MM.1S (cell line): ENCODE measurements around the gene HNF1A.

ENCODE experiments used
- DNase-seq: peaks from one replicate; pipeline ENCODE4 v3.0.0-alpha.2; 2015
- H2AFZ ChIP-seq: fragments of 300-600 bp; sonication (generic); 2 replicates; pipeline ENCODE4 v1.6.0; 2016; ENCODE audit warnings: antibody characterized with exemption, low read length
- H3F3A ChIP-seq: fragments of 300-600 bp; sonication (generic); 2 replicates; pipeline ENCODE4 v1.6.1; 2016; ENCODE audit warnings: mild to moderate bottlenecking, antibody characterized with exemption, low read length, moderate library complexity, mixed read lengths; ENCODE audit not compliant: insufficient read depth
- H3K27ac ChIP-seq: fragments of 300-600 bp; sonication (generic); 2 replicates; pipeline ENCODE4 v1.5.1; 2016; ENCODE audit warnings: mild to moderate bottlenecking, low read length
- H3K27me3 ChIP-seq: fragments of 300-600 bp; sonication (generic); replicated peaks from 2 replicates; pipeline ENCODE4 v1.6.0; 2016; ENCODE audit warnings: low read length; ENCODE audit not compliant: insufficient read depth
- H3K36me3 ChIP-seq: fragments of 300-600 bp; sonication (generic); replicated peaks from 2 replicates; pipeline ENCODE4 v1.6.1; 2016; ENCODE audit warnings: mild to moderate bottlenecking, low read length, mixed read lengths; ENCODE audit not compliant: insufficient read depth
- H3K4me1 ChIP-seq: fragments of 300-600 bp; sonication (generic); 2 replicates; pipeline ENCODE4 v1.6.1; 2016; ENCODE audit warnings: low read length, mixed read lengths
- H3K4me2 ChIP-seq: fragments of 300-600 bp; sonication (generic); 2 replicates; pipeline ENCODE4 v1.6.0; 2016; ENCODE audit warnings: low read depth, low read length
- H3K4me3 ChIP-seq: fragments of 300-600 bp; sonication (generic); 2 replicates; pipeline ENCODE4 v1.5.1; 2016; ENCODE audit warnings: low read length, mixed read lengths
- H3K79me2 ChIP-seq: fragments of 300-600 bp; sonication (generic); 2 replicates; pipeline ENCODE4 v1.6.1; 2016; ENCODE audit warnings: mixed run types, low read length, mixed read lengths
- H3K9ac ChIP-seq: fragments of 300-600 bp; sonication (generic); 2 replicates; pipeline ENCODE4 v1.6.1; 2016; ENCODE audit warnings: low read length, mixed read lengths
- H3K9me2 ChIP-seq: fragments of 300-600 bp; sonication (generic); replicated peaks from 2 replicates; pipeline ENCODE4 v1.6.1; 2016; ENCODE audit warnings: mild to moderate bottlenecking, low read length, mixed read lengths; ENCODE audit not compliant: insufficient read depth
- H3K9me3 ChIP-seq: fragments of 300-600 bp; sonication (generic); replicated peaks from 2 replicates; pipeline ENCODE4 v1.6.1; 2016; ENCODE audit warnings: mild to moderate bottlenecking, low read length, mixed read lengths; ENCODE audit not compliant: insufficient read depth
- H4K20me1 ChIP-seq: fragments of 300-600 bp; sonication (generic); 2 replicates; pipeline ENCODE4 v1.6.1; 2016; ENCODE audit warnings: mild to moderate bottlenecking, low read length, moderate library complexity, mixed read lengths; ENCODE audit not compliant: insufficient read depth
- CTCF ChIP-seq: fragments of 300-600 bp; sonication (generic); IDR thresholded peaks from 2 replicates; pipeline ENCODE4 v1.5.1; 2016; ENCODE audit warnings: antibody characterized with exemption, low read length, mixed read lengths
- EZH2 ChIP-seq: fragments of 300-600 bp; sonication (generic); optimal IDR thresholded peaks from 2 replicates; pipeline ENCODE3; 2017; ENCODE audit warnings: low read depth, mild to moderate bottlenecking, antibody characterized with exemption, low read length, mixed read lengths
- EZH2phosphoT487 ChIP-seq: fragments of 300-600 bp; sonication (generic); IDR thresholded peaks from 2 replicates; pipeline ENCODE4 v1.6.1; 2018; ENCODE audit warnings: antibody characterized with exemption, low read length

Gene HNF1A

DNA sequence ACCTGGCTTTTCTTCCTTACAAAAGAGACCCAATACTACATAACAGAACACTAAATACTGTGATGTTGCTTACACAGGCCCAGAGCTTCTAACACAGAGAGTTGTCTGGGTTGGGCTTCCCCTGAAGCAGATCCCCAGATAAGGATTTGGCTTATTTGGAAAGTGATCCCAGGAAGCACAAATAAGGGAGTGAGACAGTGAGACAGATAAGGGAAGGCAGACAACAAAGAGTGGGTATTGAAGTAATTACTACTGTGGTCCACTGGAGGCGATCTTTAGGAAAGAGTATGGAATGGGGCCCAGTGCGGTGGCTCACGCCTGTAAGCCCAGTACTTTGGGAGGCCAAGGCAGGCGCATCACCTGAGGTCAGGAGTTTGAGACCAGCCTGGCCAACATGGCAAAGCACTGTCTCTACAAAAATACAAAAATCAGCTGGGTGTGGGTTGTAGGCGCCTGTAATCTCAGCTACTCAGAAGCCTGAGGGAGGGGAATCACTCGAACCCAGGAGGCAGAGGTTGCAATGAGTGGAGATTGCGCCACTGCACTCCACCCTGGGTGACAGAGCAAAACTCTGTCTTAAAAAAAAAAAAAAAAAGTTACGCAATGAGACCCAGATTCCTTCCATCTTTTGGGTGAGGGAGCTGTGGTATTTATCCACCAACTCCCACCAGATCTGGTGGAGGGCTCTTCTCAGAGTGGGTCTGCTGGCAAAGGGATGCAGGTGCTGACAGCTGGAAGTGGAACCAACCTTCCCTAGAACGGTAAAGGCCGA, 48.1 kb downstream of the HNF1A start:
- no peak overlapping the region for H3K4me2 ChIP-seq

DNA sequence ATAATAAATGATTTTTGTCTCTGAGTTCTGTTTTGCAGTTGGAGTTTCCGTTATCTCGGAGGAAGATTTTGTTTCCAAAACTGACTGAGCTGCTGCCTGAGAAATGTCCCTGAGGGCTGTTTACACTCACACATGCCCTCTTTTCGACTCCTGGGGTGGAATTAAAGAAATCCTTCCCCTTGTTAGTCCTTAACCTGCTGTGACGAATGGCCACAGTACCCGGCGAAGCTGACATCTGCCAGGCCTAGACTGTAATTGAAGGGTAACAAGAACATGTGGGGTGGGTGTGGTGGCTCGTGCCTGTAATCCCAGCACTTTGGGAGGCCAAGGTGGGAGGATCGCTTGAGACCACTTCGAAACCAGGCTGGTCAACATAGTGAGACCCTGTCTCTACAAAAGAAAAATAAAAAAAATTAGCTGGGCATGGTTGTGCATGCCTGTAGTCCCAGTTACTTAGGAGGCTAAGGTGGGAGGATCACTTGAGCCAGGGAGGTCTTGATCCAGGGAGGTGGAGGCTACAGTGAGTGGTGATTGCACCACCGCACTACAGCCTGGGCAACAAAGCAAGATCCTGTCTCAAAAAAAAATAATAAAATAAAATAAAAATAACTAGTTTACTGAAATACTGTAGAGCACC, 52.4 kb downstream of the HNF1A start:
- H3K9me3 ChIP-seq = no peaks in the 10 kb centered on the region
- no peaks in the 10 kb centered on the region for H3K4me1 ChIP-seq
- H3K4me3 ChIP-seq = no peak overlapping the region
- H2AFZ ChIP-seq = no peak overlapping the region
- TF ChIP-seq CTCF (no peak), EZH2phosphoT487 (no peak), EZH2 (no peak)
- no peak for DNase-seq
- no peaks in the 10 kb centered on the region for H3K79me2 ChIP-seq
- no peaks in the 10 kb centered on the region for H3K9me2 ChIP-seq
- H3K4me2 ChIP-seq = no peak overlapping the region
- no peak overlapping the region for H3K9ac ChIP-seq
- no peak overlapping the region for H3K27ac ChIP-seq
- no peaks in the 10 kb centered on the region for H3F3A ChIP-seq
- no peaks in the 10 kb centered on the region for H3K27me3 ChIP-seq
- no peaks in the 10 kb centered on the region for H4K20me1 ChIP-seq
- no peaks in the 10 kb centered on the region for H3K36me3 ChIP-seq

More for the DNA sequence above, 48.1 kb downstream of the HNF1A start:
- Histone ChIP-seq H3K9ac (no peak overlapping the region), H3K79me2 (no peaks in the 10 kb centered on the region), H4K20me1 (no peaks in the 10 kb centered on the region), H3K4me1 (no peaks in the 10 kb centered on the region), H3K9me2 (no peaks in the 10 kb centered on the region), H3K36me3 (no peaks in the 10 kb centered on the region), H3F3A (no peaks in the 10 kb centered on the region), H2AFZ (no peak overlapping the region), H3K4me3 (no peak overlapping the region), H3K9me3 (no peaks in the 10 kb centered on the region), H3K27me3 (no peaks in the 10 kb centered on the region), H3K27ac (no peak overlapping the region)
- no peak for DNase-seq
- TF ChIP-seq EZH2 = no peak
- no peak for TF ChIP-seq EZH2phosphoT487
- no peak for TF ChIP-seq CTCF

GRCh38 chr12:121033625-121034349, 55.4 kb downstream of the HNF1A start:
- H2AFZ ChIP-seq = no peak overlapping the region

More at GRCh38 chr12:121033625-121034349, 55.4 kb downstream of the HNF1A start:
- Histone ChIP-seq H3K27me3 (no peaks in the 10 kb centered on the region), H3K79me2 (no peaks in the 10 kb centered on the region), H3K4me2 (no peak overlapping the region), H3K4me3 (no peak overlapping the region), H3K9ac (no peak overlapping the region), H3K9me3 (no peaks in the 10 kb centered on the region), H3K36me3 (no peaks in the 10 kb centered on the region), H4K20me1 (no peaks in the 10 kb centered on the region), H3K27ac (no peak overlapping the region), H3F3A (no peaks in the 10 kb centered on the region), H3K4me1 (no peaks in the 10 kb centered on the region), H3K9me2 (no peaks in the 10 kb centered on the region)
- TF ChIP-seq CTCF (no peak), EZH2phosphoT487 (no peak), EZH2 (no peak)
- DNase-seq = no peak
